SU-DHL-6 (cell line): ENCODE results near the gene SLC25A4.

Experiments
- H2AFZ ChIP-seq: fragments of 200-600 bp; sonication (generic); 2 replicates; pipeline ENCODE4 v1.6.1; 2014; ENCODE audit warnings: low read depth, mild to moderate bottlenecking, moderate library complexity, mixed read lengths, antibody characterized with exemption, low read length; ENCODE audit not compliant: severe bottlenecking
- H3F3A ChIP-seq: fragments of 200-600 bp; shearing (Covaris generic); 2 replicates; pipeline ENCODE4 v1.6.0; 2016; ENCODE audit warnings: antibody characterized with exemption, mild to moderate bottlenecking; ENCODE audit not compliant: insufficient read depth
- H3K27ac ChIP-seq: fragments of 200-600 bp; sonication (generic); 2 replicates; pipeline ENCODE4 v1.5.1; 2016; ENCODE audit warnings: low read depth, mild to moderate bottlenecking, low read length, moderate library complexity, mixed read lengths
- H3K27me3 ChIP-seq: fragments of 200-600 bp; sonication (generic), shearing (Covaris generic); 2 replicates; pipeline ENCODE4 v1.6.0; 2014; ENCODE audit warnings: mild to moderate bottlenecking, low read length
- H3K36me3 ChIP-seq: fragments of 200-600 bp; sonication (generic); 2 replicates; pipeline ENCODE4 v1.6.1; 2014; ENCODE audit warnings: mild to moderate bottlenecking, low read length, mixed read lengths
- H3K4me2 ChIP-seq: fragments of 300-600, 200-600 bp; shearing (Covaris generic), sonication (generic); 2 replicates; pipeline ENCODE4 v1.6.0; 2014; ENCODE audit warnings: low read length, low read depth, mild to moderate bottlenecking; ENCODE audit not compliant: poor library complexity, severe bottlenecking
- H3K4me3 ChIP-seq: fragments of 200-600 bp; sonication (generic); 2 replicates; pipeline ENCODE4 v1.5.1; 2014; ENCODE audit warnings: antibody characterized with exemption, low read length, mild to moderate bottlenecking, mixed read lengths; ENCODE audit not compliant: insufficient read depth, poor library complexity, severe bottlenecking
- H3K79me2 ChIP-seq: fragments of 200-600 bp; sonication (generic); 2 replicates; pipeline ENCODE4 v1.6.1; 2014; ENCODE audit warnings: mild to moderate bottlenecking, low read length, moderate library complexity; ENCODE audit not compliant: insufficient read depth
- H3K9ac ChIP-seq: fragments of 200-600 bp; sonication (generic); 2 replicates; pipeline ENCODE4 v1.7.0; 2014; ENCODE audit warnings: mild to moderate bottlenecking, low read length
- H3K9me2 ChIP-seq: fragments of 200-600 bp; sonication (generic); replicated peaks from 2 replicates; pipeline ENCODE4 v1.6.1; 2014; ENCODE audit warnings: low read length; ENCODE audit not compliant: insufficient read depth
- H3K9me3 ChIP-seq: fragments of 200-600 bp; sonication (generic); 2 replicates; pipeline ENCODE4 v1.6.1; 2014; ENCODE audit warnings: low read length, mixed read lengths; ENCODE audit not compliant: insufficient read depth
- H4K20me1 ChIP-seq: fragments of 200-600 bp; sonication (generic); 2 replicates; pipeline ENCODE4 v1.6.1; 2014; ENCODE audit warnings: low read depth, mild to moderate bottlenecking, antibody characterized with exemption, low read length, moderate library complexity, mixed read lengths
- EZH2phosphoT487 ChIP-seq: fragments of 200-600 bp; sonication (generic), shearing (Covaris generic); conservative IDR thresholded peaks from 2 replicates; pipeline ENCODE4 v1.6.1; 2018; ENCODE audit warnings: mild to moderate bottlenecking, antibody characterized with exemption, low read length, moderate library complexity, mixed read lengths
- TF ChIP-seq, protein P1 (sequence below): fragments of 200-600 bp; sonication (generic); IDR thresholded peaks from one replicate; pipeline ENCODE4 v1.5.1; 2017; ENCODE audit warnings: antibody characterized with exemption, mild to moderate bottlenecking, low read length, moderate library complexity; ENCODE audit not compliant: insufficient read depth, poor library complexity, severe bottlenecking

Gene SLC25A4

DNA sequence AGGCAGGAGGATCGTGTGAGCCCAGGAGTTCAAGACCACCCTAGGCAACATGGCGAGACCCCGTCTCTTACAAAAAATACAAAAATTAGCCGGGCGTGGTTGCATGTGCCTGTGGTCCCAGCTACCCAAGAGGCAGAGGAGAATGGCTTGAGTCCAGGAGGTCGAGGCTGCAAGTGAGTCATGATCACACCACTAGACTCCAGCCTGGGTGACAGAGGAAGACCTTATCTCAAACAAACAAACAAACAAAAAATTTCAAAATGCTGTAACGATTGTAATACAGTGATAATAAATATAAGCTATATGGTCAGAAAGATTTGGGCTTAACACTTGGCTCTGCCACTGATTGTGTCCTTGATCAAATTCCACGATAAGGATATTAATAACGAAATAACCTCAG, 24.2 kb downstream of the SLC25A4 start:
- H3K4me2 ChIP-seq = no peak overlapping the region
- TF ChIP-seq, protein P1, sequence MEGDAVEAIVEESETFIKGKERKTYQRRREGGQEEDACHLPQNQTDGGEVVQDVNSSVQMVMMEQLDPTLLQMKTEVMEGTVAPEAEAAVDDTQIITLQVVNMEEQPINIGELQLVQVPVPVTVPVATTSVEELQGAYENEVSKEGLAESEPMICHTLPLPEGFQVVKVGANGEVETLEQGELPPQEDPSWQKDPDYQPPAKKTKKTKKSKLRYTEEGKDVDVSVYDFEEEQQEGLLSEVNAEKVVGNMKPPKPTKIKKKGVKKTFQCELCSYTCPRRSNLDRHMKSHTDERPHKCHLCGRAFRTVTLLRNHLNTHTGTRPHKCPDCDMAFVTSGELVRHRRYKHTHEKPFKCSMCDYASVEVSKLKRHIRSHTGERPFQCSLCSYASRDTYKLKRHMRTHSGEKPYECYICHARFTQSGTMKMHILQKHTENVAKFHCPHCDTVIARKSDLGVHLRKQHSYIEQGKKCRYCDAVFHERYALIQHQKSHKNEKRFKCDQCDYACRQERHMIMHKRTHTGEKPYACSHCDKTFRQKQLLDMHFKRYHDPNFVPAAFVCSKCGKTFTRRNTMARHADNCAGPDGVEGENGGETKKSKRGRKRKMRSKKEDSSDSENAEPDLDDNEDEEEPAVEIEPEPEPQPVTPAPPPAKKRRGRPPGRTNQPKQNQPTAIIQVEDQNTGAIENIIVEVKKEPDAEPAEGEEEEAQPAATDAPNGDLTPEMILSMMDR = no peak
- no peak for TF ChIP-seq EZH2phosphoT487

DNA sequence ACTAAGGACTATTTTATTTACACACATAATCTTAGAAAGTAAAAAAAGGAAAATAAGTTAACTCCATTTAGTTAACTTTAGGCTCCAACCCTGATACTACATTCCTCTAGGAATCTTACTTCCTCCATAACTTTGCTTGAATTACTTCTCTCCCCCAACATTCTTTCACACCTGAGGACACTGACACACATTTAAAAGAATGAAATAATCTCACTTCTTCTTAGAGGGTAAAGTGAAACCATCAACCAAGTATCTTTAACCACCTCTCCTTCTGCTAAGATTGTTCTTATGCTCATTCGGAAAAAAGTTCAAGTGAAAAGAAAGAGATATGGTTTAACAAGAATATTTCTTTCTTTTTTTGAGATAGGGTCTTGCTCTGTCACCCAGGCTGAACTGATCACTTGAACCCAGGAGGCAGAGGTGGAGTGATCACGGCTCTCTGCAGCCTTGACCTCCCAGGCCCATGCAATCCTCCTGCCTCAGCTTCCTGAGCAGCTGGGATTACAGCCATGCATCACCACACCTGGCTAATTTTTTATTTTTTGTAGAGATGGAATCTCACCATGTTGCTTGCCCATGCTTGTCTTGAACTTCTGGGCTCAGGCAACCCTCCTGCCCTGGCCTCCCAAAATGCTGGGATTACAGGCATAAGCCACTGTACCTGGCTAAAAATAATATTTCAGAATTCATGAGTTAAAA, 28.5 kb downstream of the SLC25A4 start:
- no peak overlapping the region for H3K9ac ChIP-seq
- no peaks in the 10 kb centered on the region; the same call in 1 of the 2 replicates for H3F3A ChIP-seq
- no peak overlapping the region for H2AFZ ChIP-seq
- no peaks in the 10 kb centered on the region for H3K9me2 ChIP-seq
- no peaks in the 10 kb centered on the region for H3K9me3 ChIP-seq
- no peak overlapping the region for H3K4me2 ChIP-seq
- peaks cover 28% of the 10 kb centered on the region for H3K36me3 ChIP-seq
- H3K79me2 ChIP-seq = peaks cover 8% of the 10 kb centered on the region
- H4K20me1 ChIP-seq = no peaks in the 10 kb centered on the region
- H3K4me3 ChIP-seq = no peak overlapping the region
- H3K27ac ChIP-seq = no peak overlapping the region
- TF ChIP-seq EZH2phosphoT487 = no peak
- TF ChIP-seq, protein P1 = no peak
- H3K27me3 ChIP-seq = no peaks in the 10 kb centered on the region

More for the DNA sequence above, 24.2 kb downstream of the SLC25A4 start:
- H3K79me2 ChIP-seq = 0 out of 2 replicates have a peak, but pooled peaks cover 3% of the 10 kb centered on the region
- peaks cover 17% of the 10 kb centered on the region for H3K36me3 ChIP-seq
- H3K4me3 ChIP-seq = no peak overlapping the region
- H3K9me3 ChIP-seq = no peaks in the 10 kb centered on the region
- H3F3A ChIP-seq = no peaks in the 10 kb centered on the region
- no peaks in the 10 kb centered on the region for H3K9me2 ChIP-seq
- H3K9ac ChIP-seq = no peak overlapping the region
- H3K27me3 ChIP-seq = no peaks in the 10 kb centered on the region
- no peaks in the 10 kb centered on the region for H4K20me1 ChIP-seq
- H2AFZ ChIP-seq = no peak overlapping the region
- no peak overlapping the region for H3K27ac ChIP-seq

GRCh38 chr4:185179488-185179887, 36.4 kb downstream of the SLC25A4 start:
- Histone ChIP-seq H3K9me3 (no peaks in the 10 kb centered on the region), H3F3A (peaks cover 2% of the 10 kb centered on the region; the same call in 1 of the 2 replicates), H3K27ac (no peak overlapping the region), H3K79me2 (peaks cover 71% of the 10 kb centered on the region), H3K4me2 (no peak overlapping the region), H3K9ac (no peak overlapping the region), H2AFZ (no peak overlapping the region), H4K20me1 (no peaks in the 10 kb centered on the region), H3K36me3 (peaks cover 17% of the 10 kb centered on the region), H3K9me2 (no peaks in the 10 kb centered on the region), H3K4me3 (no peak overlapping the region), H3K27me3 (no peaks in the 10 kb centered on the region)
- no peak for TF ChIP-seq EZH2phosphoT487
- TF ChIP-seq, protein P1 = no peak
